CD4-positive, alpha-beta T cell (primary cell): ENCODE data around the gene TIMM17A. TPM values are rescaled to one million over a fixed set of nuclear protein-coding genes. Genes with fewer than 3 reads are reported as not detected.

Experiments used
- ATAC-seq: fragments of 200-7000 bp; cut with Tn5 transposase; one replicate; pipeline ENCODE4 v1.10.0; 2022; ENCODE audit warnings: mild to moderate bottlenecking; ENCODE audit not compliant: poor library complexity
- CTCF ChIA-PET: fragments of 350-600 bp; sonication (Branson Sonifier 250); formaldehyde crosslinking; loops from one replicate; lab custom pipeline; 2021; ENCODE audit warnings: antibody characterized with exemption, inconsistent platforms; lab: Charles Lee
- POLR2A ChIA-PET: fragments of 350-600 bp; sonication (Branson Sonifier 250); formaldehyde crosslinking; loops from one replicate; lab custom pipeline; 2021; ENCODE audit warnings: antibody characterized with exemption, inconsistent platforms; lab: Charles Lee
- DNase-seq, 14 experiments: peaks; one replicate each; pipeline ENCODE4 v3.0.0-alpha.2; 2013 to 2020; ENCODE audit warnings: mixed read lengths in 2 of 14
- H3K27ac ChIP-seq, 2 donors: one replicate each; pipeline versions ENCODE4 v1.5.1 to v1.7.0; 2013; ENCODE audit warnings: low read length in 2 of 2, low read depth in 1 of 2, mild to moderate bottlenecking in 1 of 2
- H3K27me3 ChIP-seq, 2 experiments: 1 replicate in 1 of 2; 2 replicates in 1 of 2; pipeline versions ENCODE4 v1.6.1 to v1.7.0; 2013; ENCODE audit warnings: low read length in 2 of 2, control low read depth in 1 of 2, mild to moderate bottlenecking in 1 of 2, moderate library complexity in 1 of 2; ENCODE audit not compliant: insufficient read depth in 2 of 2, control insufficient read depth in 1 of 2
- H3K36me3 ChIP-seq: one replicate; pipeline ENCODE4 v1.6.1; 2013; ENCODE audit warnings: low read length, control low read depth; ENCODE audit not compliant: insufficient read depth
- H3K4me1 ChIP-seq: one replicate; pipeline ENCODE4 v1.6.1; 2013; ENCODE audit warnings: low read length, control low read depth; ENCODE audit not compliant: insufficient read depth
- H3K4me3 ChIP-seq: one replicate; pipeline ENCODE4 v1.5.1; 2013; ENCODE audit warnings: mild to moderate bottlenecking, low read length, moderate library complexity
- H3K9me3 ChIP-seq, 2 experiments: 1 replicate in 1 of 2; 2 replicates in 1 of 2; pipeline versions ENCODE4 v1.6.1 to v1.7.0; 2013; ENCODE audit warnings: low read length in 2 of 2, mild to moderate bottlenecking in 2 of 2, control low read depth in 1 of 2, moderate library complexity in 1 of 2; ENCODE audit not compliant: control insufficient read depth in 1 of 2, insufficient read depth in 1 of 2
- H3K27ac Mint-ChIP-seq: one replicate; pipeline ENCODE4 v1.8.0; 2020; ENCODE audit warnings: mixed read lengths
- H3K27me3 Mint-ChIP-seq: one replicate; pipeline ENCODE4 v1.8.0; 2021; ENCODE audit warnings: mixed read lengths
- H3K36me3 Mint-ChIP-seq: one replicate; pipeline ENCODE4 v1.8.0; 2021; ENCODE audit warnings: low read depth, mixed read lengths
- H3K4me1 Mint-ChIP-seq: one replicate; pipeline ENCODE4 v1.8.0; 2021; ENCODE audit warnings: low read depth, mixed read lengths
- H3K4me3 Mint-ChIP-seq: one replicate; pipeline ENCODE4 v1.8.0; 2020; ENCODE audit warnings: mild to moderate bottlenecking, mixed read lengths
- H3K9me3 Mint-ChIP-seq: one replicate; pipeline ENCODE4 v1.8.0; 2020; ENCODE audit warnings: mixed read lengths
- intact Hi-C, 2 experiments: fragments of 100-400 bp; cut with DNase I in 1 of 2; cut with micrococcal nuclease in 1 of 2; formaldehyde crosslinking; loops; one replicate each; pipeline versions ENCODE4 v1.15.1 to v1.9.0; 2023 to 2025; cut with DNase I, micrococcal nuclease
- total RNA-seq, 174 experiments: library from RNA in 2 of 174; stranded (reverse) in 2 of 174; gene quantifications; one replicate each; pipeline ENCODE4 v1.2.3 and lab custom pipeline; 2021 to 2026
- TF ChIP-seq, protein P1 (sequence below): fragments of 200-600 bp; IDR thresholded peaks from one replicate; pipeline ENCODE4 v1.8.0; 2022; ENCODE audit warnings: antibody characterized with exemption, mild to moderate bottlenecking

Gene TIMM17A
- total RNA-seq, 2 experiments from 2014 or later = 46.2 to 49.6 TPM

DNA sequence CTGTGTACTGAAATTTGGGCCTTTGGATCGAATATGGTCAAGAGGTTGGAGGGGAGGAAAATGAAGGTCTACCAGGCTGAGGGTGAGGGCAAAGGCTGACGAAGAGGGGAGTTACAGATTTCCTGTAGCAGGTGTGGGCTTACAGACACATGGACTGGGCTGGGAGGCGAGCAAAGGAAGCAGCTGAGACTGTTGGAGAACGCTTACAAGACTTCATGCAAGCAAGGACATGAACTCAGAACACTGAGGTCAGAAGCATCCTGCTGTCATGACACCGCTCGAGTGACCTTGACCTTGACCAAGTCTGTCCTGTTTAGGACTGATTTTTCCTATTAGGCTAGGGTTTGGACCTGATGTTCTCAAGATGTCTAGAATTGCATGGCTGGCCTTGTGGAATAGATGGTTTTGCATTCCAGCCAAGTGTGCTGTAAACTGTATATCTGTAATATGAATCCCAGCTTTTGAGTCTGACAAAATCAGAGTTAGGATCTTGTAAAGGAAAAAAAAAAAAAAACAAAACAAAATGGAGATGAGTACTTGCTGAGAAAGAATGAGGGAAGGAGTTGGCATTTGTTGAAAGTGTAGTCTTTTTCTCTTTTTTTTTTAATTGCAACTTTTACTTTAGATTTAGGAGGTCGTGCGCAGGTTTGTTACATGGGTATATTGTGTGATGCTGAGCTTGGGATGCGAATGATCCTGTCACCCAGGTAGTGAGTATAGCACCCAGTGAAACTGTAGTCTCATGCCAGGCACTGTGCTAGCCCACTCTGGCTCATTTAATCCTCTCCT lies 60.9 kb downstream of the TIMM17A start:
- no peak overlapping the region for H3K4me3 Mint-ChIP-seq
- CTCF ChIA-PET = interaction anchor here (1.2 kb wide), 1 partner anchor 13 kb away, joined by 3 read pairs; no protein-coding TSS in a partner anchor
- Histone ChIP-seq H3K9me3 (no peaks in the 10 kb centered on the region), H3K27me3 (peaks cover 0 to 2% of the 10 kb centered on the region in 2 experiments), H3K36me3 (no peaks in the 10 kb centered on the region), H3K27ac (no peak overlapping the region), H3K4me3 (no peak overlapping the region), H3K4me1 (no peaks in the 10 kb centered on the region)
- TF ChIP-seq, protein P1, sequence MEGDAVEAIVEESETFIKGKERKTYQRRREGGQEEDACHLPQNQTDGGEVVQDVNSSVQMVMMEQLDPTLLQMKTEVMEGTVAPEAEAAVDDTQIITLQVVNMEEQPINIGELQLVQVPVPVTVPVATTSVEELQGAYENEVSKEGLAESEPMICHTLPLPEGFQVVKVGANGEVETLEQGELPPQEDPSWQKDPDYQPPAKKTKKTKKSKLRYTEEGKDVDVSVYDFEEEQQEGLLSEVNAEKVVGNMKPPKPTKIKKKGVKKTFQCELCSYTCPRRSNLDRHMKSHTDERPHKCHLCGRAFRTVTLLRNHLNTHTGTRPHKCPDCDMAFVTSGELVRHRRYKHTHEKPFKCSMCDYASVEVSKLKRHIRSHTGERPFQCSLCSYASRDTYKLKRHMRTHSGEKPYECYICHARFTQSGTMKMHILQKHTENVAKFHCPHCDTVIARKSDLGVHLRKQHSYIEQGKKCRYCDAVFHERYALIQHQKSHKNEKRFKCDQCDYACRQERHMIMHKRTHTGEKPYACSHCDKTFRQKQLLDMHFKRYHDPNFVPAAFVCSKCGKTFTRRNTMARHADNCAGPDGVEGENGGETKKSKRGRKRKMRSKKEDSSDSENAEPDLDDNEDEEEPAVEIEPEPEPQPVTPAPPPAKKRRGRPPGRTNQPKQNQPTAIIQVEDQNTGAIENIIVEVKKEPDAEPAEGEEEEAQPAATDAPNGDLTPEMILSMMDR = no peak
- ATAC-seq (no peak), DNase-seq (no peak)
- H3K36me3 Mint-ChIP-seq = no peaks in the 10 kb centered on the region
- H3K27me3 Mint-ChIP-seq = peaks cover 22% of the 10 kb centered on the region
- intact Hi-C loops = no loop called here
- no peak overlapping the region for H3K27ac Mint-ChIP-seq
- no peaks in the 10 kb centered on the region for H3K9me3 Mint-ChIP-seq
- POLR2A ChIA-PET = no interaction called here
- H3K4me1 Mint-ChIP-seq = no peaks in the 10 kb centered on the region

DNA sequence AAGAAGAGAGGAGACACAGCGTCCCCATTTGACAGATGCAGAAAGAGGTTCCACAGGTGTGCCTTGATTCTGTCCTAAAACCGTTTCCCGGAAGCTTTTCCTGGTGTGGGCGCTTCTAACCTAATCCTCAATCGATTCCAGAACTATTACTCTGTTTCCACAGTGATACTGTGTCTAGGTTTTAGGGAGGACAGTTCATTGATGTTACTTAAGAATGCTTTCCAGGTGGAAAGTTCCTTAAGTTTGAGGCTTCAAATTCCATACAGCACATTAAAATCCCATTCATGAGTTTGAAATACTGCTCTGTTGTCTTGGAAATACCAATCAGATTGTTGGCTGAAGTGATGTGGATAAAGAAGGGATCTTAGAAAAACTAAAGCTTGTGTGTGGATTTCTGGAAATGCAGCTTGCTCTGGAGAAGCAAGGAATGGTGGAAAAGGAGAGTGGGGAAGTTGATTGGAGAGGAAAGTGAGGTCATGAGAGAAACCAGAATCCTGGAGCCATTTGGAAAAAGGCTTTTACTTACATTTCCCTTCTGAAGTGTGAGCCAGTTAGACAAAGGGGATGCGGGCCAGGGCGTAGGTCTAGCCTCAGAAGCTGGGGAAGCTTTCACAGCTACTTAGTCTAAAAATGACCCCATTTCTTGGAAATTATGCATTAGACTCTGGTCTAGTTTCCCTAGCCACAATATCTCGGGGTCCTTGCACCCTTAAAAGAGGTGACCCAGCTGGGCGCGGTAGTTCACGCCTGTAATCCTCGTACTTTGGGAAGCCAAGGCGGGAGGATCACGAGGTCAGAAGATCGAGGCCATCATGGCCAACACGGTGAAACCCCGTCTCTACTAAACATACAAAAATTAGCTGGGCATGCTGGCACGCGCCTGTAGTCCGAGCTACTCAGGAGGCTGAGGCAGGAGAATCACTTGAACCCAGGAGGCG lies 61.8 kb downstream of the TIMM17A start:
- H3K36me3 ChIP-seq = no peaks in the 10 kb centered on the region
- ChIA-PET CTCF (no interaction called here), POLR2A (no interaction called here)
- Mint-ChIP-seq H3K4me1 (no peaks in the 10 kb centered on the region), H3K27me3 (peaks cover 26% of the 10 kb centered on the region), H3K36me3 (no peaks in the 10 kb centered on the region), H3K27ac (no peak overlapping the region), H3K9me3 (no peaks in the 10 kb centered on the region), H3K4me3 (no peak overlapping the region)
- no peak for ATAC-seq
- no peak overlapping the region for H3K27ac ChIP-seq
- H3K27me3 ChIP-seq = peaks cover 0 to 4% of the 10 kb centered on the region in 2 experiments
- intact Hi-C loops = no loop called here
- TF ChIP-seq, protein P1 = no peak
- no peaks in the 10 kb centered on the region for H3K4me1 ChIP-seq
- no peak overlapping the region for H3K4me3 ChIP-seq
- H3K9me3 ChIP-seq = no peaks in the 10 kb centered on the region
- no peak for DNase-seq

DNA sequence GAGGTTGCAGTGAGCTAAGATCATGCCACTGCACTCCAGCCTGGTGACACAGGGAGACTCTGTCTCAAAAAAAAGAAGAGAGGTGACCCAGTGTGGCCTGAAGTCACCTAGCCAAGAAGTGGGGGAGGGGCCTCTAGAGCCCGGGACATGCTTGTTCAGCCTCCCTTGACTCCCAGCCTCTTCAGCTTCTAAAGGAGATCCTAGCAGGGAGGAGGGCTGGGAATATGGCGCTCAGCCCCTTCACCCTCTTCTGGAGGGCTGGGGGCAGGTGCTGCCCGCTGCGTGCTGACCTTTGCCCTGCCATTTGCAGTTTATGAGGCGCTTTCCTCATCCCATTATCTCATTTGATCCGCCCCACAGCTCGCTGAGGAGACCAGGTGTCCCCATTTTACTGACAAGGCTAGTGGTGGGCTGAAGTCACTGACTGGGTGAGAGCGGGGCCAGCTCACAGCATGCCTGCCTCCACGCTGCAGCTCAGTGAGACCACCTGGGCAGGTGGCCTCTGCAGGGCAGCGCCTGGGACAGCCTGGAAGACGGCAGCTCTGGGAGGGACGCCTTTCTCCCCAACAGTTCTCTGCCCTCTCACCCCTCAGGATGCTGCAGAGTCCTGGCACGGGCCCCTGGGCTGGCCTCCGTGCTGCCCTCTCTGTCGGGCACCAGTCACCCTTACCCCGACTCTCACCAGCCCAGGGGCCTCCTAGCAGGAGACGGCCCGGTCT lies 62.6 kb downstream of the TIMM17A start:
- TF ChIP-seq, protein P1 = no peak
- ATAC-seq (no peak), DNase-seq (no peak)
- no peaks in the 10 kb centered on the region for H3K4me1 Mint-ChIP-seq
- H3K36me3 Mint-ChIP-seq = no peaks in the 10 kb centered on the region
- intact Hi-C loops = no loop called here
- peaks cover 26% of the 10 kb centered on the region for H3K27me3 Mint-ChIP-seq
- peaks cover 0 to 4% of the 10 kb centered on the region in 2 experiments for H3K27me3 ChIP-seq
- ChIA-PET CTCF (no interaction called here), POLR2A (no interaction called here)
- no peaks in the 10 kb centered on the region for H3K9me3 ChIP-seq
- no peak overlapping the region for H3K27ac Mint-ChIP-seq
- H3K4me3 ChIP-seq = no peak overlapping the region
- no peaks in the 10 kb centered on the region for H3K4me1 ChIP-seq
- no peaks in the 10 kb centered on the region for H3K9me3 Mint-ChIP-seq
- H3K4me3 Mint-ChIP-seq = no peak overlapping the region
- H3K27ac ChIP-seq = no peak overlapping the region
- no peaks in the 10 kb centered on the region for H3K36me3 ChIP-seq
